Sigmoid colon (tissue), 7 donors: ENCODE data around the gene OAS3. TPM values are rescaled to one million over a fixed set of nuclear protein-coding genes. Genes with fewer than 3 reads are reported as not detected.

Source experiments
- DNase-seq: peaks from one replicate; pipeline ENCODE4 v3.0.0-alpha.2; 2019
- H3K27ac ChIP-seq, 4 donors: fragments of 200-600 bp; sonication (generic); one replicate each; pipeline ENCODE4 v1.5.1; 2016 to 2019; ENCODE audit warnings: mild to moderate bottlenecking in 1 of 4
- H3K27me3 ChIP-seq, 3 donors: fragments of 200-600 bp; sonication (generic); one replicate each; pipeline ENCODE4 v1.5.1; 2019; ENCODE audit warnings: mild to moderate bottlenecking in 1 of 3
- H3K36me3 ChIP-seq, 4 donors: fragments of 200-600 bp; sonication (generic); one replicate each; pipeline ENCODE4 v1.5.1; 2016 to 2019
- H3K4me1 ChIP-seq, 4 donors: fragments of 200-600 bp; sonication (generic); one replicate each; pipeline ENCODE4 v1.5.1; 2017 to 2019
- H3K4me3 ChIP-seq, 4 donors: fragments of 200-600 bp; sonication (generic); one replicate each; pipeline ENCODE4 v1.5.1; 2017 to 2019; ENCODE audit warnings: mild to moderate bottlenecking in 2 of 4, moderate library complexity in 1 of 4
- H3K9me3 ChIP-seq, 4 donors: fragments of 200-600 bp in 3 of 4; sonication (generic) in 3 of 4; one replicate each; pipeline versions ENCODE4 v1.5.1 to v1.6.1; 2013 to 2019
- CTCF ChIP-seq, 4 experiments: fragments of 450-650 bp in 3 of 4; fragments of 200-600 bp in 1 of 4; IDR thresholded peaks; one replicate each; pipeline ENCODE4 v1.5.1; 2016 to 2019; ENCODE audit warnings: antibody characterized with exemption in 4 of 4, mild to moderate bottlenecking in 3 of 4, moderate library complexity in 2 of 4
- EP300 ChIP-seq, 4 donors: sonication (generic); formaldehyde crosslinking; IDR thresholded peaks; one replicate each; pipeline ENCODE4 v1.6.1; 2017; ENCODE audit warnings: antibody characterized with exemption in 4 of 4
- POLR2A ChIP-seq, 2 donors: fragments of 450-650 bp; IDR thresholded peaks; one replicate each; pipeline ENCODE4 v1.6.1; 2016; ENCODE audit warnings: antibody characterized with exemption in 2 of 2, mild to moderate bottlenecking in 2 of 2, moderate library complexity in 2 of 2
- POLR2AphosphoS5 ChIP-seq, 4 donors: sonication (generic); formaldehyde crosslinking; IDR thresholded peaks; one replicate each; pipeline ENCODE4 v1.6.1; 2017; ENCODE audit warnings: antibody characterized with exemption in 4 of 4
- WGBS, 2 donors: extraction: QIAGEN DNeasy Blood & Tissue Kit; methylation state at CpG; one replicate each; pipeline ENCODE4 v1.1.7; 2013; 5-methylcytosine and 5-hydroxymethylcytosine counted together
- intact Hi-C: fragments of 100-400 bp; cut with DNase I; formaldehyde crosslinking; loops from one replicate; pipeline ENCODE4 v1.15.1; 2023
- polyA plus RNA-seq, 3 donors: library from polyadenylated mRNA; stranded (reverse); fragments of 200-250 nt; gene quantifications; one replicate each; pipeline ENCODE4 v1.2.3, GENCODE V29; 2013
- total RNA-seq, 4 donors: library from RNA; depleted of rRNA; stranded (reverse); fragments of >200 nt; gene quantifications; one replicate each; pipeline ENCODE4 v1.1.0, GENCODE V29; 2016
- donor health status: healthy with polysubstance abuse.
- donor health status: Bipolar disorder and iron deficiency.
- donor health status: healthy.

OAS3 gene
- total and polyA plus RNA-seq, 7 donors: 1.8 to 37.0 (median 6.1) TPM

GRCh38 chr12:112961074-112961473 is 22.8 kb downstream of the OAS3 start:
- H3K36me3 ChIP-seq: peaks cover 0 to 54% (median 3%) of the 10 kb centered on the region in 4 donors
- H3K4me1 ChIP-seq: no peaks in the 10 kb centered on the region
- no peak overlapping the region for H3K4me3 ChIP-seq
- TF ChIP-seq EP300 (IDR thresholded peaks at IDR 0.05) (no peak), CTCF (IDR thresholded peaks at IDR 0.05) (no peak), POLR2AphosphoS5 (IDR thresholded peaks at IDR 0.05) (no peak), POLR2A (IDR thresholded peaks at IDR 0.05) (no peak)
- peaks cover 0 to 6% (median 0%) of the 10 kb centered on the region in 4 donors for H3K9me3 ChIP-seq
- DNase-seq: no peak
- intact Hi-C loops: no loop called here
- no peaks in the 10 kb centered on the region for H3K27me3 ChIP-seq
- 89% methylated on average over 7 of the region's 7 CpGs for WGBS, 2 donors
- no peak overlapping the region for H3K27ac ChIP-seq

- H3K4me3 ChIP-seq: no peak overlapping the region
- WGBS, 2 donors: 92 to 94% methylated on average over 4 of the region's 4 CpGs
- no peak overlapping the region for H3K27ac ChIP-seq
- peaks cover 0 to 6% (median 0%) of the 10 kb centered on the region in 4 donors for H3K9me3 ChIP-seq
- no peaks in the 10 kb centered on the region for H3K27me3 ChIP-seq
- no peaks in the 10 kb centered on the region for H3K4me1 ChIP-seq
- TF ChIP-seq CTCF (IDR thresholded peaks at IDR 0.05) (no peak), EP300 (IDR thresholded peaks at IDR 0.05) (no peak), POLR2A (IDR thresholded peaks at IDR 0.05) (no peak), POLR2AphosphoS5 (IDR thresholded peaks at IDR 0.05) (no peak)
- H3K36me3 ChIP-seq: peaks cover 0 to 56% (median 3%) of the 10 kb centered on the region in 4 donors
- intact Hi-C loops: no loop called here
- no peak for DNase-seq
These were observed 23.3 kb downstream of the OAS3 start for GRCh38 chr12:112961536-112961935.

- Histone ChIP-seq H3K9me3 (peaks cover 0 to 6% (median 0%) of the 10 kb centered on the region in 4 donors), H3K36me3 (peaks cover 0 to 60% (median 3%) of the 10 kb centered on the region in 4 donors), H3K4me1 (no peaks in the 10 kb centered on the region), H3K4me3 (no peak overlapping the region), H3K27ac (no peak overlapping the region), H3K27me3 (no peaks in the 10 kb centered on the region)
- TF ChIP-seq POLR2A (IDR thresholded peaks at IDR 0.05): no peak
- no peak for TF ChIP-seq EP300 (IDR thresholded peaks at IDR 0.05)
- TF ChIP-seq POLR2AphosphoS5 (IDR thresholded peaks at IDR 0.05): no peak
- TF ChIP-seq CTCF (IDR thresholded peaks at IDR 0.05): no peak
- no peak for DNase-seq
- intact Hi-C loops: no loop called here
- WGBS, 2 donors: 96 to 97% methylated on average over 7 of the region's 7 CpGs
These were observed 24.3 kb downstream of the OAS3 start for GRCh38 chr12:112962561-112962960.

- no peak for TF ChIP-seq POLR2AphosphoS5 (IDR thresholded peaks at IDR 0.05)
- Histone ChIP-seq H3K36me3 (peaks cover 0 to 64% (median 3%) of the 10 kb centered on the region in 4 donors), H3K4me1 (no peaks in the 10 kb centered on the region), H3K27ac (no peak overlapping the region), H3K4me3 (no peak overlapping the region), H3K9me3 (peaks cover 0 to 6% (median 0%) of the 10 kb centered on the region in 4 donors), H3K27me3 (no peaks in the 10 kb centered on the region)
- intact Hi-C loops: no loop called here
- 96% methylated on average over 14 of the region's 14 CpGs for WGBS, 2 donors
- no peak for DNase-seq
These were observed 25.1 kb downstream of the OAS3 start for GRCh38 chr12:112963227-112963861.

GRCh38 chr12:112964067-112964670 is 25.9 kb downstream of the OAS3 start:
- peaks cover 0 to 4% (median 0%) of the 10 kb centered on the region in 4 donors for H3K9me3 ChIP-seq
- TF ChIP-seq CTCF (IDR thresholded peaks at IDR 0.05): no peak
- TF ChIP-seq POLR2AphosphoS5 (IDR thresholded peaks at IDR 0.05): no peak
- TF ChIP-seq EP300 (IDR thresholded peaks at IDR 0.05): no peak
- TF ChIP-seq POLR2A (IDR thresholded peaks at IDR 0.05): no peak
- peaks cover 0 to 59% (median 0%) of the 10 kb centered on the region in 4 donors for H3K36me3 ChIP-seq
- no peak for DNase-seq
- intact Hi-C loops: no loop called here
- no peaks in the 10 kb centered on the region for H3K27me3 ChIP-seq
- no peaks in the 10 kb centered on the region for H3K4me1 ChIP-seq
- H3K4me3 ChIP-seq: no peak overlapping the region
- no peak overlapping the region for H3K27ac ChIP-seq
- 96 to 98% methylated on average over 6 of the region's 6 CpGs for WGBS, 2 donors
